Stimulated activated CD4-positive, alpha-beta T cell treated with anti-CD3 and anti-CD28 coated beads, Interleukin-1b, Interleukin-23, amount 100 ng/mL, for 1 hour (primary cell): ENCODE results near the gene ZBTB42.
A peak's percentile ranks its signal among the peaks of the same experiment; 100 is the strongest.

ENCODE experiments used
- DNase-seq, 2 donors: peaks; one replicate each; pipeline ENCODE4 v3.0.0-alpha.2; 2020; ENCODE audit warnings: low read depth in 2 of 2

Gene ZBTB42

GRCh38 chr14:104794993-104795780 is 5.7 kb upstream of the ZBTB42 start, which contains the start of gene AKT1:
AKT1 (minus strand) TSS chr14:104795748; CDS start chr14:104792643, 3,105 bp downstream.
- DNase-seq, result no peak

- peak; percentile 29 to 56 for DNase-seq
These were observed 4.9 kb upstream of the ZBTB42 start for GRCh38 chr14:104795781-104796686.

- DNase-seq, result no peak
These were observed 4.2 kb upstream of the ZBTB42 start for GRCh38 chr14:104796687-104797081.

GRCh38 chr14:104797115-104798044 is 3.5 kb upstream of the ZBTB42 start:
- DNase-seq, result no peak

- DNase-seq, result no peak
These were observed 2.3 kb upstream of the ZBTB42 start for GRCh38 chr14:104798300-104799243.

GRCh38 chr14:104799244-104800014 is 1.5 kb upstream of the ZBTB42 start:
- DNase-seq, result no peak

GRCh38 chr14:104800015-104800770 is 708 bp upstream of the ZBTB42 start:
- peak; percentile 68 to 73 for DNase-seq

- no peak for DNase-seq
These were observed 856 bp downstream of the ZBTB42 start for GRCh38 chr14:104801520-104802393.

- DNase-seq, result no peak
These were observed 1.7 kb downstream of the ZBTB42 start for GRCh38 chr14:104802394-104803184.

GRCh38 chr14:104803280-104803911 is 2.5 kb downstream of the ZBTB42 start:
- DNase-seq, result no peak

GRCh38 chr14:104803912-104804410 is 3.1 kb downstream of the ZBTB42 start:
- no peak for DNase-seq

- no peak for DNase-seq
These were observed 3.8 kb downstream of the ZBTB42 start for GRCh38 chr14:104804481-104805325.

- DNase-seq, result no peak
These were observed 4.4 kb downstream of the ZBTB42 start for GRCh38 chr14:104805326-104805678.

GRCh38 chr14:104805941-104806624 is 5.2 kb downstream of the ZBTB42 start:
- no peak for DNase-seq
